Stimulated activated CD4-positive, alpha-beta T cell treated with anti-CD3 and anti-CD28 coated beads, TNF-alpha, amount 100 ng/mL, for 1 hour (primary cell): ENCODE results near the gene ERCC8.
"Not testable (repeated sequence)": the region's sequence is repeated elsewhere in the genome, so short reads cannot be mapped to it uniquely, and the experiment has no call there.

Experiments
- DNase-seq, 3 donors: peaks; one replicate each; pipeline ENCODE4 v3.0.0-alpha.2; 2020; ENCODE audit warnings: low read depth in 3 of 3, low spot score in 1 of 3

Gene ERCC8

DNA sequence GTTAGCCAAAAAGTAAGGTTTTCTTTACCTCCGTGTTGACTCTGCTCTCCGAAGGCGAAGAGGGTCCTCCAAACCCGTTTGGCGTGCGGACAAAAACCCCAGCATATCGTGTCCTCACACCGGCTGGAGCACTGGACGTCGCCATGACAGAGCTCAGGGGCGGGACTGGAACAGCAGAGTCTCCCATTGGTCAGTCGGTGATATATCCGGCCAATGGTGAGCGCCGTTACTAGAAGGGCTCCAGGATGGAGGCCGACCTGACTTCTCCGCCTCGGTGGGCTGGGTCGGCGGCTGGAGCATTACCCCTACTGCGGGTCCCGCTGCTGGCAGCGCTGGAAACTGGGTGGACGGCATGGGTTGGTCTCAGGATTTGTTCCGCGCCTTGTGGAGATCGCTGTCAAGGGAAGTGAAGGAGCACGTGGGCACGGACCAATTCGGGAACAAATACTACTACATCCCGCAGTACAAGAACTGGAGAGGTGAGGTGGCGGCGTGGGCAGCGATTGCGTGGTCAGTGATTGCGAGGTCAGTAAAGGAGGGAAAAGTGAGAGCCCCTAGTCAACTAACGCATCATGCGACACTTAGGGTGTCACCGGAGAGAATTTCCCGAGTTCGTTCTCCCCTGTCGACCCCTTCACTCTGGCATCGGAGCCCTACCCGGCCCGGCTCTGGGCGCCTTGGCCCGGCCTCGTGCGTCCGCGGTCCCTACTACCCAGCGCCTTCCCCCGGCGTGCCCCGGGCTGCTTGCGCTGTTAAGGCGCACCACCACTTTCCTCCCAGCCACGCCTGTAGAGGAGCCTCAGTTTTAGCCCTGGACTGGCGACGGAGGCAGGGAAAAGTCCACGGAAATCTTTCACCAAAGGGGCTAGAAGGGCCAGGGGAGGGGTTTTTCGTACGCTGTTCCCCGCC is at the start of gene ERCC8, which contains the start of gene NDUFAF2:
ERCC8 (minus strand) TSS at position 167 of the 909 bp plus-strand sequence; CDS start at position 105, 62 bp downstream.
NDUFAF2 (plus strand) TSS at position 302 of the 909 bp plus-strand sequence; CDS start at position 353, 51 bp downstream.
- DNase-seq: peak; percentile 50 to 73 (median 70)

GRCh38 chr5:60993875-60994571 is 49.2 kb upstream of the ERCC8 start:
- no peak for DNase-seq

DNA sequence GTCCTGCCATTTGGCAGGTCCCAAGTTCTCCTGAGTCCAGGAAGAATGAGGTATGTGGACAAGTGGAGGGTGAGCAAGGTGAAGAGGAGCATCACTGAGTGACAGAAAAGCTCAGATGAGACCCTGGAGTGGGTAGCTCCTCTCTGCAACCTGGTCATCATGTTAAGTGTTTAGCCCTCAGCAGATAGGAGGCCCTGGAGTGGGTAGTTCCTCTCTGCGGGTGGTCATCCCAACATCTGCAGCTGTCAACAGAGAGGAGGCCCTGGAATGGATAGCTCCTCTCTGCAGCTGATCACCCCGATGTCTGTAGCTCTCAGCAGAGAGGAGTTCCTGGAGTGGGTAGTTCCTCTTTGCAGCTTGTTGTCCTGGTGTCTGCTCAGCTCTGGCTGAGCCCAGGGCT is 48.6 kb upstream of the ERCC8 start:
- no peak for DNase-seq

DNA sequence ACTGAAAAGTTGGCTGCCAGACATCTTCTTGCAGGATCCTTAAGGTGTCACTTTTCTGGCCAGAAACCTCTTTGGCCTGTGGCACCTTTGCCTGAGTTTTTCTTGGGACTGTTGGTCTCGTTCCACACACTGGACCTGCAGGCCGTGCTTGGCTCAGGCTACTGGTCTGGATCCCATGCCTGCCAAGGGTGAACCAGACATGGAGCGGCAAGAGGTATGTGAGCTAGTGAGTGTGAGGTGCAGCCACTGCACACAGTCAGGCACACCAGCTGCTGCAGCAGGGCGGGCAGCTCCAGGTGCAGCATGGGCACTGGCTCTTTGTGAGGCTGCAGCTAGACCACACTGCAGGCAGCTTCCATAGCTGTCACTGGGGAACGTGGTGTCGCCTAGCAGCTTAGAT is 48.0 kb upstream of the ERCC8 start:
- no peak for DNase-seq

DNA sequence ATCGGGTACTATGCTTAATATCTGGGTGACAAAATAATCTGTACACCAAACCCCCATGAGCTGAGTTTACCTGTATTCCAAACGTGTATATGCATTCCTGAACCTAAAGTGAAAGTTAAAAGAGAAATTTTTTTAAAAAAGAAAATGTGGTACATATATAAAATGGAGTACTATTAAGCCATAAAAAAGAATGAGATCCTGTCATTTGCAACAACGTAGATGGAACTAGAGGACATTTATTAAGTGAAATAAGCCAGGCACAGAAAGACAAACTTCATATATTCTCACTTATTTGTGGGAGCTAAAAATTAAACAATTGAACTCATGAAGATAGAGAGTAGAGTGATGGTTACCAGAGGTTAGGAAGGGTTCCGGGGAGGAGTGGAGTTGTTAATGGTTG is 44.9 kb upstream of the ERCC8 start:
- DNase-seq: no peak

DNA sequence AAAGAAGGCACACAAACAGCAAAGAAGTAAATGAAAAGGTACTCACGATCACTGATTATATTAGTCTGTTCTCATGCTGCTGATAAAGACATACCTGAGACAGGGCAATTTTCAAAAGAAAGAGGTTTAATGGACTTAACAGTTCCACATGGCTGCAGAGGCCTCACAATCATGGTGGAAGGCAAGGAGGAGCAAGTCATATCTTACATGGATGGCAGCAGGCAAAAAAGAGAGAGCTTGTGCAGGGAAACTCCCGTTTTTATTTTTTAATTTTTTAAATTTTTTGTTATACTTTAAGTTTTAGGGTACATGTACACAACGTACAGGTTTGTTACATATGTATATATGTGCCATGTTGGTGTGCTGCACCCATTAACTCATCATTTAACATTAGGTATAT is 37.3 kb upstream of the ERCC8 start:
- DNase-seq: not testable (repeated sequence)

DNA sequence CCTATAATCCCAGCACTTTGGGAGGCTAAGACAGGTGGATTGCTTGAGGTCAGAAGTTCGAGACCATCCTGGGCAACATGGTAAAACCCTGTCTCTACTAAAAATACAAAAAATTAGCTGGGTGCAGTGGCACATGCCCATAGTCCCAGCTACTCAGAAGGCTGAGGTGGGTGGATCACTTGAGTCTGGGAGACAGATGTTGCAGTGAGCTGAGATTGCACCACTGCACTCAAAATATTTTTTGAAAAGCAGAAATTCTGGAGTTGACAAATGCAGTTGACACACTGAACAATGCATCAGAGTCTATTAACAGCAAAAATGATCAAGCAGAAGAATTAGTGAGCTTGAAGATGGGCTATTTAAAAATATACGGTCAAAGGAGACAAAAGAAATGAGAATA is 35.6 kb upstream of the ERCC8 start:
- no peak for DNase-seq

- no peak for DNase-seq
These were observed 34.1 kb upstream of the ERCC8 start for GRCh38 chr5:60978968-60979367.

GRCh38 chr5:60977956-60978737 is 33.3 kb upstream of the ERCC8 start:
- no peak for DNase-seq

- DNase-seq: no peak
These were observed 27.4 kb upstream of the ERCC8 start for GRCh38 chr5:60972231-60972630.

GRCh38 chr5:60961685-60962084 is 16.8 kb upstream of the ERCC8 start:
- no peak for DNase-seq

DNA sequence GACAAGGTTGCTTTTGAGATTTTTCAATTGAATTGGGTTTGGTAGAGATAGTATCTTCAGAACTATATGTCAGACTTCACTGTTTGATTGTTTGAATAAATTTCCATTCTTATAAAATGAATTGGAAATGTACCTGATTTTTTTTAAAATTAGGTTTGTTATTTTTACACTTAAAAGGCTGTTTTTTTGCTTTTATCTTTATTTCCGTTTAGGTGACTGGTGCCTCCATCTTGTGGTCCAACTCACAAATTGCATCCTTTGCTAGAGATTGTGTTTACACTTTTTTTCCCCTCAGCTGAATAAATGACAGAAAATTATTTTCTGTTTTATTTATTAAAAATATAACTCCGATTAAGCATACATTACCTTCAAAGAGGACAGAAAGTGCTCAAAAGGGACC is 15.7 kb upstream of the ERCC8 start:
- DNase-seq: no peak

- DNase-seq: no peak
These were observed 14.3 kb upstream of the ERCC8 start for GRCh38 chr5:60959156-60959555.

DNA sequence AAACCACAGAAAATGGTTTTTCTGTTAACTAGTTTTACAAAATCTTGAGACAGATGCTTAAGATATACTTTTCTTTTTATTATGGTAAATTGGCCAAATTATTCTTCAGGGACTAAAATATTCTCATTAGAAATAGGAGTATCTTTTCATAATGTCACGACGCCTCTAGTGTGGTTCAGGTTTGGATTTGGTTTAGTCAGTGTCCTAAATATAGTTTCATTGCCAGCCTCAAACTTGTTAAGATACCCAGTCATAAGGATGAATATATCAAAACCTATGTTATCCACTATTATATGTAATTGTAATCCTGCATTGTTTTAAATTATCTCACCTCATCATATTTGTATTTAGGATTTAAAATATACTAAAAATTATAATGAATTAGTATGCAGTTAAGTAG is 13.8 kb upstream of the ERCC8 start:
- no peak for DNase-seq

GRCh38 chr5:60958088-60958487 is 13.2 kb upstream of the ERCC8 start:
- DNase-seq: no peak

- no peak for DNase-seq
These were observed 10.4 kb upstream of the ERCC8 start for GRCh38 chr5:60955239-60955638.

DNA sequence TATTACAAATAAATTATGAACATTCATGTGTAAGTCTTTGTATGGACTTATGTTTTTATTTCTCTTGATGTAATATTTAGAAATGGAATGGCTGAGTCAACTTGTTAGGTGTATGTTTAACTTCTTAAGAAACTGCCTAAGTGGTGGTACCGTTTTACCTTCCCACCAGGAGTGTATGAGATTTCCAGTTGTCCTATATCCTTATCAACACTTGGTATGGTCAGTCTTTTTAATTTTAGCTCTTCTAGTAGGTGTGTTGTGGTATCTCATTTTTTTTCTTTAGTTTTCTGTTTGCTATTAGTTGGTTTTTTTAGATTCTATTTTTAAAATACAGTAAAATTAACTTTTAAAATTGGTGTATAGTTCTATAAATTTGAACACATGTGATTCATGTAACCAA is 3.9 kb upstream of the ERCC8 start:
- no peak for DNase-seq

DNA sequence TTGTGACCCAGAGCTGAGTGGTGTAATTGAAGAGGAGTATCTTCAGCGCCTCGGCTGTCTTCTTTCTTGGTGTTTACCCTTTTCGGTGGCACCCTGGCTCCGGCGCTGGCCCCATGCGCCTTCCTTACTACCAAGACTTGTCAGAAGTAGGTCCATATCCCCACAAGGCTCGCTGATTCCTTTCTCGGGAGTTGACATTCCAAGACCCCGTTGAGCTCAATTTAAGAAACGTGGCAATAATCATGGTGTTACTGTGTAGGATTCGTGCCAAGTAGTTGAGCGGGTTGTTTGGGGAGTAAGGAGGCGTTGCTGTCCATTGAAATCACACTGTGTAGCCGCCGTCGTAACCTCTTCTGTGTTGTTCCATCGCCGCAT is 930 bp upstream of the ERCC8 start:
- no peak for DNase-seq

DNA sequence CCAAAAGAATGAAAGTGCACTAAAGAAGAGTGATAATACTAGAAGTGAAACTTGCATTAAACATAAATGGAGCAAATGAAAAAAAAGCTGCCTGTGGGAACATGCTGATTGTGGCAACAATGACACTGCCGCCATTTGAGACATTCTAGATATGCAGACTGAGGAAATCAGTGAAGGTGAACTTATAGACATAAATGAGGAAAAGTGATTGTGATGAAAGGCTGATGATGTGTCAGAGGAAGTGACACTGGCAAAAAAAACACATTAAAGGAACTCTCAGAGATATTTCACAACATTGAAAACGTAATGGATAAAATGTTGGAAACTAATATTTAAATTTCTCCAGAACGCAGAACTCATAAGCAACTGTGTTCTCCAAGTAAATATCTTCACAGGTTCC is 1.2 kb downstream of the ERCC8 start:
- DNase-seq: no peak

GRCh38 chr5:60929024-60929423 is 15.8 kb downstream of the ERCC8 start:
- no peak for DNase-seq

DNA sequence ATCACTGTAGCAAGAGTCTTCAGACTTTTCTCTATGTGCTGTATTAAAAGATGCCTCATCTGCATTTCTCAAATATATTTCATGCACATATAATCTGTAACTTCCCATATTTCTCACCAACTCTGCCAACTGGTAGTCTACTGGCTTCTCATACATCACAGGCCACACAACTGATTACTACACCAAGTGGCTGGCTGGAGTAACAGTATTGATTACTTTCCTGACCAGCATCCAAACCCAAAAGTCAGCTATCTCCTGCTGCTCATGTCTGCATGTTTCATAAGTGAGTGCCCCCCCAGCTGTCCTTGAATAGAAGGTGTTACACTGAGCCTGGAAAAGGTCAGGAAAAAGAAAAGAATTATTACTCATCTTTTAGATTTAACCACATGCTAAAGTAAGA is 17.4 kb downstream of the ERCC8 start:
- no peak for DNase-seq

DNA sequence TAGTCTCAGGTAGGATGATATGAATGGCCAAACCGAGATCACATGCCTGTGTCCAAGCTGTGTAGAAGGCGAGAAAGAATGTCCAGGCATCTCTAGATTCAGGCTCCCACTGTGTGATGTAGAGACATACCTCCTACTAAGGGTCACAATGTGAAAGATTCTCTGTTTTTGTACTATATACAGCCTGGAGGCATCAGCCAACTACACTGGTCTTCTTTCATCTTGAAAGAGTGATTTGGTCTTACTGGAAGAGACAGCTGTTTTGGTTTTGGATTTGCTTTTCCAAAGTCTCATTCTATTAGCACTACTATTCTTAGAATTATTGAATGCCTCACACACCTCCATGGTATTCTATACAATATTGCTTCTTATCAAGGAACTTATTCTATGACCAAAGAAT is 26.4 kb downstream of the ERCC8 start:
- DNase-seq: no peak
